Activated CD8-positive, alpha-beta memory T cell treated with anti-CD3 and anti-CD28 coated beads for 4 hours (primary cell): Measurements from ENCODE around the gene MKI67.

Experiments used
- DNase-seq, 2 donors: peaks; one replicate each; pipeline ENCODE4 v3.0.0-alpha.2; 2020; ENCODE audit warnings: low read depth in 2 of 2

MKI67 gene

DNA sequence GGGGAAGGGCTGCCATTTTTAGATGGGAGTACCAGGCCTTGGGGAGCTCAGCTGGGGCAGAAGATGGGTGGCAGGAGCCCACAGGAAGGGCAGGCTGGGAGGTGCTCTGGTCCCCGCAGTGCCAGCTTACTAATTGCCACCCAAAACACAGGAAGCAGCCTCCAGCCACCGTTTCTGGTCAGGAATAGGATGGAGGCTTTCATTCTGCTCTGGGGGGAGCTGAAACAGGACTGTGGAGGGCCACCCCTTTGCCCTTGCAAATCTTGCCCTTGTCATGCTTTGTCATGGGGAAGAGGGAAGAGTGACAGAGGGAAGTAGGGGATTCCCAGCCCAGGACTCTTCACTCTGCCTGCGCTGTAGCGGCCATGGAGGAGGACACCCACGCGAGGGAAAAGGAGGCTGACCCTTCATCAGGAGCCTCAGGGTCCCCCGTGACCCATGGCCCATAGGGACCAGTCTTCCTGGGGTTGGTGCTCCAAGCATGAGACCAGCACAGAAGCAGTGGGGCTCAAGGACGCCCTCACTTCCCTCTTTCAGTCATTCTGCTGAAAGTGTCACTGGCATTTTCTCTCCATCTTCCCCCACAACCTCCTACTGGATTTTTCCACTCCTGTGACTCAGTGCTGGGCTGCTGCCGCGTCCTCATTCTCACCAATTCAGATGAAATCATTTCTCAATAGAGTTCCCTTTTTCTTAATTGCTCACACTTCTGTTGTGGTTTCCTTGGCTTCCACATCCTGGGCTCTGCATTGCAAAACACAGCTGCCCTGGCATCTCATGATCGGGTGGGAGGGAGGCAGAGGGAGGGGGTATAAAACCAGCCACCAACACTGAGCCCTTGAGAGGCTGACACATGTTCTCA, 61.9 kb downstream of the MKI67 start:
- DNase-seq: peak; percentile 57 to 77

DNA sequence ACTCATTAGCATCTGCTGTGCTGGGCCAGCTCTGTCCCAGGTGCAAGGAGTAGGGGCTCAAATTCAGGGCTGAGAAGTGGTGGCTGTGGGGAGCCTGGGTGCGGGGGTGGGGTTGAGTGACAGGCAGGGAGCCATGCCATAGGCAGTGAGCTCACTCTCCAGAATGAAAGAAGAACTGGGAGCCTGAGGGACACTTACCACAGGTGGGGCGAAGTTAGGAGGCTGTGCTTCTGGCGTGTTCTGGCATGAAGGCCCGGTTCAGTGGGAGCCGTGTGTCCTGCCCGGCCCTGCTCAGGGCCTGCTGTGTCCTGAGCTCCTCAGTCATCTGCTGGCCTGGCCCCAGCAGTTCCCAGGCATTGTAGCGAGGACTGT, 62.5 kb downstream of the MKI67 start:
- DNase-seq: no peak

DNA sequence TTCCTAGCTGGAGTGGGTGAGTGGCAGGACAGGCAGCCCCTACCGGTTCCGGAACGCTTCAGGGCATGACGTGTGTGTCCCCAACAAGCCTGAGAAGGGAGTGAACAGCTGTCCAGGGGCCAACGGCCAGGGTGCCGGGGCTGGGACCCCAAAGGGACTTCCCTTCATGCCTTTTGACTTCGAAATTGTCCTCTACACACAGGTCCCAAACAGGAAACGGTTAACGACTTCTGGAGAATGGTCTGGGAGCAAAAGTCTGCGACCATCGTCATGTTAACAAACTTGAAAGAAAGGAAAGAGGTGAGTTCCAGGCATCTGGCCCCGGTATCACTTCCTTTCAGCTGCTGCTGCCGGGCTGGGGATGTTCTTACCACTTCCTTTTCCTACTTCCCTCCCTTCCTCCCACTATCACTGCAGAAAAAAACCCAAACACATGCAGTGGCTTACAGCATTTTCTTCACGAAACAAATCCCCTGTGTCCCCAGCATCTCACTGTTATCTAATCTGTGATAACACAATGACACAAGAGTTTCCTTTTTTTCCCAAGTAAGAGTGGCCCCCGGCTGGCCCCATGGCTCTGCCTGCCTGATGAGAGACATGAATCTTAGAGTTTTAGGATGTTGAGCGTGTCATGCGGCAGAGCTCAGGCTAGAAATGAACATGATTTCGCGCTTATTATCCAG, 63.2 kb downstream of the MKI67 start:
- no peak for DNase-seq

DNA sequence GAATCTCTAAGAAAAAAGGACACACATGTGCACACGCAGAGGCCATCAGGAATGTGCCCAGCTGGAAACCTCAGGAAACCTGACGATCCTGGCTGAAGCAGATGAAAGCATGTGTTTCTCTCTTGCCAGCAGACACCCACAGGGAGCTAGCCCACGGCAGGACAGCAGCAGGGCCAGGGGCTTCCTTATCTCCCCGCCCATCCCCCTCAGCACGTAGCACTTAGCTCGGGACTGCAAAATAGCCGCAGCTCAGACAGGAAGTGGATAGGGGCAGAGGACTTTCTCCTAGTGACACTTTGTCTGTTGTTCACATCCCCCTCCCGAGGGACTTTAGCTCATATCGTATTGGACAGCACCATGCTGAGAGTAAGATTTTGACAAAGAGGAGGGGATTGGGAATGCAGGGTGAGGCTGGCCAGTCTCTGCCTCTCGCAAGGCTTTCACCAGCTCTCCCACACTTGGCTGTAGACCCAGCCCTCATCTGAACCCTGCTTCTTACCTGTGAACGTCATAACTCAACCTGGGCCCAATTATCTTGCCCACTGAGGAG, 63.8 kb downstream of the MKI67 start:
- DNase-seq: no peak

DNA sequence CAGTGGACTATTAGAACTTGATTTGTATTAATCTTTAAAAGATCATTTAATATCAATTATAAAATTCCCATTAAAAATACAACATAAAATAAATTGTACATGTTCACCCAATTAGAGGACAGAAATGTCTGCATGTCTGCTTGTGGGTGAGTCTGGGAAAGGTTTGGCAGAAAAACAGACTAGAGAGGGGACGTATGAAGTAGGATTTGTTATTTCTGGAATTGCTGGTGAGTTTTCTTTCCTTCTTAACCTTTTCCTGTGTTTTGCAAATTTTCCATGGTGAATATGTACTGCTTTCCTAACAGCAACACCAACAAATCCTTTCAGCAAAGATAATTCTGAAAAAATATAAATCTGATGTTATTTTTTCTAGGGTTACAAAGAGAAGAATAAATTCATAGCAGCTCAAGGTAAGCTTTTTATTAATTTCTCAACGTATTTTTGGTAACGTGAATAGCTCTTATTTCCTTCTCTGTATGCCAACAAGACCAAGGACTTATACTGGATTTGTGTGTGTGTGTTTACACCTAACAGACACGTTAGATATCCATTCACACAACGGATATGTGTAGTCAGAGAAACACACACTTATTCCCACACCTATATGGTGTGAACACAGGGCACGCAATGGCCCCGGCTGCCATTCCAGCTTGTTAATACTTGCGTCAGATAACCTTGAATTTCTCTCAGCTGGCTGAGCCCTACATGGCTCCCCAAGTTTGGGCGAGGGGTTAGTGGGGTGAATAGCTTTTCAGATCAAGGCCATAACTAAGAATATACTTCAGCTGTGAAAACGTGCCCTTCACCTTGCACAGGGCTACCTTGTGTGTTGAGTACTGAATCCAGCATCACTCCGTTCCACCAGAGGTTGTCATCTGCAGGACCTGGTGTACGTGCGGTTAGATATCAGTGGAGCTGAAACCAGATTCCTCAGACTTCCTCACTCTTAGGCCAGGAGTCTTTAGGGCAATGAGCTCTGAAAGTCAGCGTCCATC, 64.6 kb downstream of the MKI67 start:
- DNase-seq: no peak

DNA sequence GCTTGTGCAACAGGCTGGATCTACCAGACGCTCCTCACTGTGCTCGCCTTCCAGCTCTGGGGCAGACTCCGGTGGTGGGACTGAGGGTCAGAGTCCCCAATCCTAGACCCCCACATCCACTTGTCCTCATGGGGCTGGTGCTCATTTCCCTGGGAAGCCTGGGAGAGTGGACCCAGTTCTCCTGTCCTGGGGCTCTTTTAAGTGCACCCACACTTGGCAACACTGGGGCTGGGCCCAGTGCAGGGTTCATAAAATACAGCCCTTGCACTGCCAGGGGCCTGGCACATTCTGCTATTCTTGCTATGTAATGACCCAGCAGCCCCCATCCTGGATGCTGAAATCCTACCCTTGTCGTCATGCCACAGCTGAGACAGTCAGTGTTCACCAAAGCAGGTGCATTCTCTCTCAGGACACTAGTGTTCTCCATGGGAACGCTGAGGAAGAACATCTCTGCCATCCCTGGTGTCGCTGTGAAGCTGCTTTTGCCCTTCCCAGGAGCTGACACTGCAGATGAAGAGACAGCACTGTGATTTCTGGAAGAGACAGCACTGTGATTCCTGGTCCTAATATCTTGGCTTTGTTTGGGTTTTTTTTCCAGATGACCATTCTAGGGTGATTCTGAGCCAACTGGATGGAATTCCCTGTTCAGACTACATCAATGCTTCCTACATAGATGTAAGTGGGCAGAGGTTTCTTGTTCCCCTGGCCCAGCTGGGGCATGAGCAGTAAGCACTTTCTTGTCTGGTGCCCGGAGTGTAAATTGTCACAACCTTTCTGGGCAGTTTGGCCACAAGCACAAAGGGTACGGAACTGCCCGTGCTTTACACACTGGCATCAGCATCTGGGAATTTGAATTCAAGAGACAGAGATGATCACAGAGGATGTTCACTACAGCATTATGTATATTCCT, 65.6 kb downstream of the MKI67 start:
- DNase-seq: no peak

DNA sequence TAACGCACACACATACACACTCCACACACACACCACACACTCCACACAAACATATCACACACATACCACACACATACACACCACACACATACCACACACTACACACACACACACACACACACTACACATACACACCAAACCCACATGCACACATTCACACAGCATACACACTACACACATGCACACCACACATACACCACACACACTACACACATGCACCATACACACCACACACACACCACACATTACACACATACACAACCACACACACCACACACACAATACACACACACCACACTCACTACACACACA, 66.3 kb downstream of the MKI67 start:
- DNase-seq: no peak

DNA sequence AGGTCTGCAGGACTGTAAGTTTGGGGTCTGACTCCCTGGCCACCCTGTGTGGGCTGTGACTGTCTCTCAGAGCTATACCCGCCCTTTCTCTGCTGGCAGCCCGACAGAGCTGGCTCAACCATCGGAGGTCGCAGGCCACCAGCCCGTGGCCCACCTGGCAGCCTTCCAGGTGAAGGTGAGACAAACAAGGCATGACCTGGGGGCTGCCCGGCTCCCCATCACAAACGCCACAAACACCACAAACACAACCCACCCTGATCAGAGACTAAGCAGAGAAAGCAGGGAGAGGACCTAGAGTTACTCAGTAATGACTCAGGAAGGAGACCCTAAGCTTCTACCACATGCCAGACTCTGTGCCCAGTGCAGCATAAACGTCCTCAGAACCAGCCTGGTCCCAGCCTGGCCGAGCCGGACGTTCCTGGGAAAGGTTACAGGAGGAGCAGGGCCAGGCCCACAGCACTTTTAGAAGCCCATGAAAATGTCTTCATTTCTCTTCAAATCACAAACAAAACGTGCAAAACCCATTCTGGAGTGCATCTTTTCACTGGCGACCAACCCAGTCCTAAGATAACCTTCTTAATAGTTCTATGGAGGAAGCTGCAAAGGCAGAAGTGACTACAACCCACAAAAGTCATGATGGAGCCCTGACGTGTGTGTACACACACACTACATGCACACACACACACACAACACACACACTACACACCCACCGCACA, 66.8 kb downstream of the MKI67 start:
- DNase-seq: no peak

DNA sequence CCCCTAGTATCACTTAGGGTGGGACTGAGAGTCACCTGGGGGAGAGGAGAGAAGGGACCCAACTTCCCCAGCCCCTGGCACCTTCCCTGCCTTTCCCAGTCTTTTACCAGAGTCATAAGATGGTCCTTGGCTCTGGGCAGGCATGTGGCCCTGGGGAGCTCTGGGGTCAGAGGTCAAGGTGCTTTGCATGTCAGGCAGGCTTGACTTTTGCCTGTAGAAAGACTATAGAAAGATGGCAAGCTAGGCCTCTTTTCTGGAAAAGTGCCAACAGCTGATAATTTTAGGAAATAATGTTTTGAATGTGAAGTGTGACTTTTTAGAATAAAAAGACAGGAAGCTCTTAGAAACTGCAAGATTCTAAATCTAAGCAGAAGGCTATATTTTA, 67.5 kb downstream of the MKI67 start:
- DNase-seq: no peak

DNA sequence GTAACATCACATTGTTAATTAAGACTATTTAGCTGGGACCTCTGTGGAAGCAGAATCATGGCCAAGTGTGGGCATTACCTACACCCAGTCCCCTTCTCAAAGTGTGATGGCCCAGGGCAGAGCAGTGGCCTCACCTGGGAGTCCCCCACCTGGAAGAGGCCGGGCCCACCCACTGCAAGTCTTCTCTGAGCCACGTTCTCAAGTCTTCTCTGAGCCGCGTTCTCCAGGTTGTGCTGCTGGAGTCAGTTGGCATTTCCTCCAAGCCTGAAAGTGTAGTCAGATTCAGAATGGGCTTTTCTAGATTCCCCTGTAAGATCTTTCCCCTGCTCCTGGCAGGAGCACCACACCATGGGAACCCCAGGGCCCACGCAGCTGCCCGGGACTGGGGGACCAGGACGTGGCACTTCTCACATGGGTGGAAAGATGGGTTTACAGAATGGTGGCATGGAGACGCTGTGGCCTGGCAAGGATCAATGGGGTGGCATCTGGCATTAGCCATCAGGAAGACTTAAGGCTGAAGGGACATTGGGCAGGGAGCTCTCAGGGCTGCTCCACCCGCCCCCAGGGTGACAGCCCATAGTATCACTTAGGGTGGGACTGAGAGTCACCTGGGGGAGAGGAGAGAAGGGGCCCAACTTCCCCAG, 68.0 kb downstream of the MKI67 start:
- no peak for DNase-seq

DNA sequence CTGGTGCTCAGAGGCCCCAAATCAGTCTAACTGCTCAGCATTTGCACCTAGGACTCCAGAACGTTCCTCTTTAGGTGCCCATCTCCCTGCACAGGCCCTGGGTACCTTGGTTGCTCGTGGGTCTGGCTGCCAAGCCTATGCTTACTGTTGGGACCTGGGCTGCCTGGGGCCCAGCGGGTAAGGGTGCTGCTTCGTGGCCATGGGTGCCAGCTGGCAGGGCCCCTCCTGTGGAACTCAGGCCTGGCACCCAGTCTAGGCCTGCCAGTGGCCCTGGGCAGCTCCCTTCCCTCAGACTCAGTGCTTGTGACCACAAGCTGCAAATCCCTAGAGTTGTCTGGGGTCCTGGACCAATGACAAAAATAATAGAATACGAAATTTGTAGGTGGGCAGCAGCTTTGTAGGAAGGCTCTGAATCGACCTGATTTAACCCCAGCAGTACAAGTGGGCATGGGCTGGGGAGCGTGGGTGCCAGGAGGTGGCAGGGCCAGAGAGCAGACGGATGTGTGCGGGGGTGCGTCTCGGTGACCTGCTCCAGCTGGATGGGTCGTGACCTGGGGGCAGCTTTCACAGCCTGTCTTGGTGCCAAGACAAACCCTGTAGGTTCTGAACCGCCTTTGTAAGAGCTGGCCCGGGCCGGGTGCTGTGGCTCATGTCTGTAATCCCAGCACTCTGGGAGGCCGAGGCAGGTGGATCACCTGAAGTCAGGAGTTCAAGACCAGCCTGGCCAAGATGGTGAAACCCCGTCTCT, 69.7 kb downstream of the MKI67 start:
- no peak for DNase-seq

DNA sequence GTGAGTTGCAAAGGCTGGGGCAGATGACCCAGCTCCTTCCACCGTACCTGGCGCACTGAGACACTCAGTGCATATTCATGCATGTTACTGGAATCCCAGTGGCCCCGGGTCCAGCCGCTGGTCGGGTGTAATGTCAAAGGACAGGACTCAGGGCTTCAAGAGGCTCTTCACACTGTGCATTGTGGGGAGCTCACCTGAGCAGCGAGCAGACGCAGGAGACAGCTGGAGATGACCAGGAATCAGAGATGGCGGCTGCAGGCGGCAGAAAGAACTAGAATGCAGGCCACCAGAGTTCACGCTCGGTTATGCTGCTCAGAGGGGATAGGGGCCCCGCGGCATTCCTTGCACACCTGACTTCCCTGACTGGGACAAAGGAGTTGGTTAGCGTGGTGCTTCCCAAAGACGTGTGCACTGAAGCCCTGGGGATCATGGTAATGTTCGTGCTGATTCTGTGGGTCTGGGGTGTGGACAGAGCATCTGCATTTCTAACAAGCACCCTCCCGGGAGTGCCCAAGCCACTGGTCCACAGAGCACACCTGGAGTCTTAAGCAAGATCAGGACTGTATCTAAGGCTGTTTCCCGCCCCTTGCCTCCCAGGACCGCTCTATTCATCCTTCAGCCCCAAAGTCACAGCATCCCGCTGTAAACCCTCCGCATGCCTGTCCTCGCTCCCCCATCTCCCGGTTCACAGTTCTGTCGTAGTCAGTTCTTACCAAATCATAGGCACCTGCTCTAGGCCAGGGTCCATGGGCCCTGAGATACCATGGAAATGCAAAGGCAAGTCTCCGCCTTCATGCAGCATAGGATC, 71.0 kb downstream of the MKI67 start:
- DNase-seq: no peak

DNA sequence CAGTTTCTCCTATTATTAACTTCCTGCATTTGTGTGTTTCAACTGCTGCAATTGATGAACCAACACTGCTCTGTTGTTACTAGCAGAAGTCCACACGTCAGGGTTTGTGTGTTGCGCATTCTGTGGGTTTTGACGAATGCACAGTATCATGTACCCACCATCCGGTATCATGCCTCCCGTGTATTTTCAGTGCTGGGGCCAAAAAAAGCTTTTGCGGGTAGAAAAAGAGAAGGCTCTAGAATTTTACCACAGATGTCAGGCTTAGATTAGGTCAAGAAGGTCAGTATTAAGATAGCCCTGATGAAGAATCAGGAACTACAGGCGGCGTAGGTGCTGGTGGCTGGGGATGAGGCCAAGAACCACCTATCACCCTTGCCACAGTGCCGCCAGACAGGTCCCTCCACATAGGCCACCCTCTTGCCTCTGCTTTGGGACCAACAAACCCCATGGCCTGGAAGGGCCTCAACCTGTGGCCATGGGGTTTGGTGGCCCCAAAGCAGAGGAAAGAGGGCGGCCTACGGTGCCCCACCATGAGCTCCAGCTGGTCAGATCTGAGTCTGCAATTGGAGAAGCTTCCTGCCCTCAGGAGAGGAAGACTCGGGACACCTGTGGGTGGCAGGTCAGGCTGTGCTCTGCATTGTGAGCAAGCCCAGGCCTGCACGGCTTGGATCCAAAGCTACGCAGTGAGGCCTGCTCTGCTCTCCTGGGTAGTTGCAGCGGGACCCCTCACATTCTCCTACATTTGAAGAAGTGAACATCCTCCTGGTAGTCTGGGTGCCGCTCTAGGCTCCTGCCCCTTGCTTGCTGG, 71.9 kb downstream of the MKI67 start:
- DNase-seq: no peak

DNA sequence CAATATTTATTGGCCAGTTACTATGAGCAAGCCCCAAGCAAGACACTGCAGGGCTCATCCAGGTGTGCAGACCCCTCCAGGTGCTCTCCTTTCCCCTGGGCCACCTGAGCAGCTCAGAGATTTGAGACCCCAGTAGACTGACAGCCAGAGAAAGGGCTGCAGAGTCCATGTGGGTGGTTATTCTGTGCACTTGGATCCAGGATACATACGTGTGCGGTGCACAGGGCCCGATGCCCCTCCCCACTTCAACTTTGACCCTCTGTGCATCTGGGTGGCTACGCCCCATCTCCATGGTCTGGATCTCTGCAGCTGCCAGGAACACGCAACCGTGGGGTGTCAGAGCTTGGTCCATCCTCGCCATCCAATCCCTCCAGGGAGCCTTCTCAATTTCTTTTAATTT, 72.9 kb downstream of the MKI67 start:
- no peak for DNase-seq

DNA sequence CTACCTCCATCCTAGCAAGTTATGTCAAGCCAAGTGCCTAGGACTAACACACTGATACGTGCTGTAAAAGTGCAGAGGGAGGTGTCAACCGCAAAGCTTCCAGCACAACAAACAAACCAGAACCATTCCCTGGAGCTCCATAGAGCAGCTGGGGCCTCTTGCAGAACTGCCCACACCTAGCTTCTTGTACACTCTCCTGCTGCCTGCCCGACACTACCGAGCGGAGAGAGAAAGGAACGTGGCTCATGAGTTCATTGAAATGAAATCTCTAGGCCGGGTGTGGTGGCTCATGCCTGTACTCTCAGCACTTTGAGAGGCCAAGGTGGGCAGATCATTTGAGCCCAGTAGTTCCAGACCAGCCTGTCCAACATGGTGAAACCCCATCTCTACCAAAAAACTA, 73.5 kb downstream of the MKI67 start:
- DNase-seq: no peak

DNA sequence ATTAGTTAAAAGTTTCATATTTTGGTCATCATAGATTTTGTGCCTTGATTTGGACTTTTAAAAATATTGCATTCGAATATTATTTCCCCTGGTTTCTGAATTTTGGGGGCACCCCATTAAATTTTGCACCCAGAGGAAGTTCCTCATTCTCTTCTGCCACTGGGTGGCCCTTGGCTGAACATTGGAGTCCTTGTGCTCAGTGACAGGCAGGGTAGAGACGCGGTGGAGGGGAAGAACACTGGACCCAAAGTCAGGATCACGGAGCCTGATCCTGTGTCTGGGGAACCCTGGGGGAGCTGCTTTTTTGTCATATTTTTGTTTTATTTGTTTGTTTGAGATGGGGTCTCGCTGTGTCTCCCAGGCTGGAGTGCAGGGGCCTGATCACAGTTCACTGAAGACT, 74.7 kb downstream of the MKI67 start:
- no peak for DNase-seq

DNA sequence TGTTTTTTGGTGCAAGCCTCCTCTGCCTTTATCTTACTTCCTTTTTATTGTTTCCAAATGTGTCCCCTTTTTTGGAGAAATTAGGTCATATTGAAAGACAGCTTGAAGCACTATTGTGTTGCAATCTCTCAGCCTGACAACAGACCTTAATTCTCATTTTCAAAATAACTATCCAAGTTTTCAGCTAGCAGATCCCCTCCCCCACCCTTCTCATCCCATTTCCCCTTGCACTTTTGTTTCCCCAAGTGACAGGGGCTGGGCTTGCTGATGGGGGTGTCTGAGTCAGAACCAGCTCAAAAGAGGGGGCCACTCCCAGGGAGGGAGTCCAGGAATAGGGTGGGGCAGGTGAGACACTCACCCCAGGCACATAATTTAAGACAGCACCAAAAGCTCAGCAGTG, 75.3 kb downstream of the MKI67 start:
- DNase-seq: no peak

DNA sequence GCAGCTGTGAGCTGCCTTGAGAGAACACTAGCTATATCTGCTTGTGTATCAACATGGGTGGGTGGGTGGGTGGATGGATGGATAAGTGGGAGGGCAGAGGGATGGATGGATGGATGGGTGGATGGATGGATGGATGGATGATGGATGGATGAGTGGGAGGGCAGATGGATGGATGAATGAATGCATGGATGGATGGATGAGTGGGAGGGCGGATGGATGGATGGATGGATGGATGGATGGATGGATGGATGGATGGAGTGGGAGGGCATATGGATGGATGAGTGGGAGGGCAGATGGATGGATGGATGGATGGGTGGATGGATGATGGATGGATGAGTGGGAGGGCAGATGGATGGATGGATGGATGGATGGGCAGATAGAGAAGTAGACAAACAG, 76.1 kb downstream of the MKI67 start:
- no peak for DNase-seq
